ENCODE results near the gene MED8. TPM values are rescaled to one million over a fixed set of nuclear protein-coding genes. Genes with fewer than 3 reads are reported as not detected.

The MED8 gene
- total and polyA plus RNA-seq, 12 donors = 10.5 to 32.4 (median 13.9) TPM

DNA sequence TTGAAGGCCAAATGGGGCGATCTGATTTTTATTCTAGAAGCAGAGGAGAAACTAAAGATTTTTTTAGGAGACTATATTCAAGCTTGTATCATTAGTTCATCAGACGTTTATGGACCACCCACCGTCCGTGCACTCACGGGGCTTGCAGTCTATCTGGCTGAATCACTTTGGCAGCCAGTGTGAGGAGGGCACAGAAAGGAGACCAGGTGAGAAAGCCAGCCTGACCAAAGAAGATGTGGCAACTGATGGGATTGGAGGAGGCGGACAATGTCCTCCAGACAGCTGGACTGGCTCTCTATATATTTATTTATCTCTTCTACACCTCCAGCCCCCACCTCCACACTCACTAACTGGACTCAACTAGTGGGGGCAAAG is 21.0 kb downstream of the MED8 start:
- Histone ChIP-seq H3K36me3 (peaks cover 0 to 33% (median 18%) of the 10 kb centered on the region in 9 donors), H3K9me3 (no peaks in the 10 kb centered on the region), H3K4me3 (peak overlapping the region in 9 of 10 donors; percentile 65 to 96 (median 88)), H3K4me1 (peaks cover 19 to 56% (median 38%) of the 10 kb centered on the region in 9 donors), H3K27me3 (no peaks in the 10 kb centered on the region), H3K27ac (peak overlapping the region; percentile 73 to 99 (median 98))
- TF ChIP-seq CTCF (IDR thresholded peaks at IDR 0.05) = no peak
- 23 to 26% methylated on average over 6 of the region's 6 CpGs for WGBS, 2 donors
- intact Hi-C loops (cut with DNase I) = loop anchor here in 4 of 10 donors (1.0 to 5.0 kb wide), 3 partner anchors 21 to 131 kb away; partner anchors contain the start of genes MED8 (in 1 of the 4), SZT2 (in 1 of the 4) and TIE1 (in 1 of the 4)
- no peak for DNase-seq
- ATAC-seq = no peak

DNA sequence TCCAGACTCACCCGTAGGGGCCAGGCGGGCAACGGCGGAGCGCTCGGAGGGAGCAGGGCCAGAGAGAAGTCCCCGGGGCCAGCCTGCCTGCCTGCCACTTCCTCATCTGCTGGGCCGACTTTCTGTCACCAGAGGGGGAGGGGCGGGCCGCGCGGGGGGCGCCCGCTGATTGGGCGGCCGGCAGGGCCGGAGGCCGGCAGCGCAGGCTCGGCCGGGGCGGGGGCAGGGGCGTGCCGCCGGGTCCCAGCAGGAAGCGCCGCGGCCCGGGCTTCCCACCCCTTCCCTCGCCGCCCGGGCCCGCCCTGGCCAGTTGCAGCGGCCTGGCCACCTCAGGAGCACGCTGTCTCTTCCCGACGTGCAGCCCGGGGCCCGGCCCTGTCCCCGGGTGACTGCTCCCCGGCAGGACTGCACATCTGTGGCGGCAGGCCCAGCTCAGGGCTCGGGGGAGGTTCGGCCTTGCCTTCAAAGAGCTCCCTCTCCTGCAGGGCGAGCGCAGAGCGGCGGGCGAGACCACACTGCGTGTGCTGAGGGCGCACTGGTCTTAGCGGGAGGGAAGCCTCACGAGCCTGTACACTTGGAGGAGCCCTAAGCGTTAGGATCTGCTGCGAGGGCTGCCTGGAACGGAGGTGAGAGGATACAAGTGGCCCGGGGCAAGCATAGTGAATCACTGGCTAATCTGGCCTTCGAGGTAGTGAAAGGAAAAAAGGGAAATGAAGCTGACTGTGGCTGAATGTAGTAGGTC is 21.5 kb downstream of the MED8 start, which contains the start of gene ELOVL1:
TSS of gene ELOVL1 (minus strand) at position 108 of the 742 bp plus-strand sequence. CDS start 2,402 bp downstream, outside the sequence.
- intact Hi-C loops (cut with DNase I) = loop anchor here in 4 of 10 donors (1.0 to 5.0 kb wide), 3 partner anchors 21 to 131 kb away; partner anchors contain the start of genes MED8 (in 1 of the 4), SZT2 (in 1 of the 4) and TIE1 (in 1 of the 4)
- WGBS, 2 donors = 0% methylated on average over 38 to 58 of the region's 58 CpGs
- DNase-seq (peak; percentile 94 to 95), ATAC-seq (peak; percentile 94 to 97 (median 95))
- no peaks in the 10 kb centered on the region for H3K9me3 ChIP-seq
- H3K4me1 ChIP-seq = peaks cover 18 to 50% (median 32%) of the 10 kb centered on the region in 9 donors
- peak within 1 kb of the TSS; percentile 89 to 99 (median 98) for H3K27ac ChIP-seq
- no peaks in the 10 kb centered on the region for H3K27me3 ChIP-seq
- peak in 5 of 9 donors; percentile 12 to 60 (median 48) for TF ChIP-seq CTCF (IDR thresholded peaks at IDR 0.05)
- H3K36me3 ChIP-seq = peaks cover 0 to 39% (median 23%) of the 10 kb centered on the region in 9 donors
- peak within 1 kb of the TSS; percentile 64 to 96 (median 88) for H3K4me3 ChIP-seq

- intact Hi-C loops (cut with DNase I) = loop anchor here in 4 of 10 donors (5.0 kb wide), 2 partner anchors 65 to 130 kb away; partner anchors contain the start of gene TIE1 (in 1 of the 4)
These were observed 22.3 kb downstream of the MED8 start for GRCh38 chr1:43367026-43367903.

More at GRCh38 chr1:43367026-43367903, 22.3 kb downstream of the MED8 start:
- Histone ChIP-seq H3K9me3 (no peaks in the 10 kb centered on the region), H3K4me3 (peak overlapping the region; percentile 64 to 96 (median 88)), H3K36me3 (peaks cover 0 to 47% (median 31%) of the 10 kb centered on the region in 9 donors), H3K4me1 (peaks cover 15 to 43% (median 32%) of the 10 kb centered on the region in 9 donors), H3K27ac (peak overlapping the region; percentile 89 to 99 (median 98)), H3K27me3 (no peaks in the 10 kb centered on the region)
- WGBS, 2 donors = 2% methylated on average over 45 to 48 of the region's 48 CpGs
- ATAC-seq (peak; percentile 2 to 79 (median 60)), DNase-seq (peak; percentile 17 to 32)
- TF ChIP-seq CTCF (IDR thresholded peaks at IDR 0.05) = no peak
